ENCODE measurements around the gene LMAN2.
"Not testable (repeated sequence)": the region's sequence is repeated elsewhere in the genome, so short reads cannot be mapped to it uniquely, and the experiment has no call there.

Gene LMAN2

GRCh38 chr5:177346820-177347219 is 4.6 kb downstream of the LMAN2 start:
- DNase-seq (ENCODE audit: low read depth) = no peak

GRCh38 chr5:177344891-177345290 is 6.6 kb downstream of the LMAN2 start:
- no peak for DNase-seq (ENCODE audit: low read depth)

- no peak for DNase-seq (ENCODE audit: low read depth)
These were observed 7.7 kb downstream of the LMAN2 start for GRCh38 chr5:177343777-177344176.

- DNase-seq (ENCODE audit: low read depth) = not testable (repeated sequence)
These were observed 8.5 kb downstream of the LMAN2 start for GRCh38 chr5:177343000-177343399.

- no peak for DNase-seq (ENCODE audit: low read depth)
These were observed 12.3 kb downstream of the LMAN2 start for GRCh38 chr5:177339107-177339638.

- DNase-seq (ENCODE audit: low read depth) = no peak
These were observed 13.0 kb downstream of the LMAN2 start for GRCh38 chr5:177338251-177339106.

GRCh38 chr5:177336603-177337494 is 14.6 kb downstream of the LMAN2 start:
- DNase-seq (ENCODE audit: low read depth) = no peak

- DNase-seq (ENCODE audit: low read depth) = no peak
These were observed 15.4 kb downstream of the LMAN2 start for GRCh38 chr5:177336112-177336511.

GRCh38 chr5:177335701-177336065 is 15.8 kb downstream of the LMAN2 start:
- DNase-seq (ENCODE audit: low read depth) = no peak

- DNase-seq (ENCODE audit: low read depth) = no peak
These were observed 16.4 kb downstream of the LMAN2 start for GRCh38 chr5:177334781-177335700.

- no peak for DNase-seq (ENCODE audit: low read depth)
These were observed 17.3 kb downstream of the LMAN2 start for GRCh38 chr5:177334155-177334551.

- DNase-seq (ENCODE audit: low read depth) = no peak
These were observed 17.9 kb downstream of the LMAN2 start for GRCh38 chr5:177333420-177334154.

- no peak for DNase-seq (ENCODE audit: low read depth)
These were observed 18.6 kb downstream of the LMAN2 start for GRCh38 chr5:177332896-177333260.

GRCh38 chr5:177332031-177332895 is 19.2 kb downstream of the LMAN2 start:
- DNase-seq (ENCODE audit: low read depth) = no peak

- DNase-seq (ENCODE audit: low read depth) = no peak
These were observed 20.3 kb downstream of the LMAN2 start for GRCh38 chr5:177330991-177331842.

GRCh38 chr5:177329883-177330282 is 21.6 kb downstream of the LMAN2 start:
- DNase-seq (ENCODE audit: low read depth) = no peak

GRCh38 chr5:177328545-177329231 is 22.8 kb downstream of the LMAN2 start:
- no peak for DNase-seq (ENCODE audit: low read depth)

Data from fibroblast of gingiva (primary cell).